T-helper 2 cell (primary cell): ENCODE results near the gene MUC20.
"Not testable (repeated sequence)": the region's sequence is repeated elsewhere in the genome, so short reads cannot be mapped to it uniquely, and the experiment has no call there.

Experiments used
- DNase-seq, 5 experiments: peaks; one replicate each; pipeline versions ENCODE4 v3.0.0 to v3.0.0-alpha.2; 2012 to 2022
- total RNA-seq, 2 donors: gene quantifications; one replicate each; lab custom pipeline; 2026; lab: John Stamatoyannopoulos, UW

The MUC20 gene
- 0.62 to 3.0 reads per million in 2 donors for total RNA-seq

DNA sequence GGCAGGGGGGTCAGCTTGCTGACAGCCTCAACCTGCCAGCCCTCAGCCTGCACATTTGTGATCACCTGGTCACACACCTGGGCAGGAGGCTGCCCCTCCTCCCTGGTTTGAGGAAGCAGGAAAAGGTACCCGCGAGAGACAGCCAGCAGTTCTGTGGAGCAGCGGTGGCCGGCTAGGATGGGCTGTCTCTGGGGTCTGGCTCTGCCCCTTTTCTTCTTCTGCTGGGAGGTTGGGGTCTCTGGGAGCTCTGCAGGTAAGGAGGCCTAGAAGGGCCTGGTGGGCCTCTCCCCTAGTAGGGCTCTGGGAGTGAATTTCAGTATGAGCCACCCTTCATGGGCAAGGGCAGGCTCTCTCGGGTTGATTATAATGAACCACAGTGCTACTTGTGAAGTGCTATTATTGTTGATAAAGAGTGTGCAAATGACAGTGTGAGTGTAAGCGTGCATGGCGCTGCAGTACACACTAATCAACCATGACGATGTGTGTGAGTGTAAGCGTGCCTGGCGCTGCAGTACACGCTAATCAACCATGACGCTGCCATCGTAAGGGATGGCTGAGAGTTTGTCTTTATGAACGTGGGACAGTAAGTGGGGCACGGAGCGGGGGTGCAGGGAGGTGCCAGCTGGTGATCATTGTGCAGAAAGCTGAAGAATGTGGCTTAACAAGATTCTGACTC lies at the start of gene MUC20:
Gene MUC20 (plus strand): TSS at position 148 of the 676 bp plus-strand sequence. CDS start 30 bp downstream, at position 178.
- not testable (repeated sequence) for DNase-seq

GRCh38 chr3:195671283-195671682 lies 49.5 kb upstream of the MUC20 start:
- DNase-seq: not testable (repeated sequence)

DNA sequence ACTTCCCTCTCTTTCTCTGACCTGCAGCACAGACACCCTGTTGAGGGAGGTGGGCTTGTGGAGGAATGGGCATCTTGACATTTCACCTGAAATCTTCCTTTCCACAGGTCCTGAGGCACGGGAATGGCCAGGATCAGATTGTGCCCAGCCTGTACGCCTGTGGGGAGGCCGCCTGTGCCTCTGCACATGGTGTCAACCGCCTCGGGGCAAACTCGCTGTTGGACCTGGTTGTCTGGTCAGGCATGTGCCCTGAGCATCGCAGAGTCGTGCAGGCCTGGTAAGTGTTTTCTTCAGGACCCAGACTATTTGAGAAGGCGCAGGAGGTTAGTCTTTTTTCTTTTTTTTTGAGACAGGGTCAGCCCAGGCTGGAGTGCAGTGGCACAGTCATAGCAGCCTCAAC lies 47.1 kb upstream of the MUC20 start:
- not testable (repeated sequence) for DNase-seq

GRCh38 chr3:195678391-195679015 lies 42.3 kb upstream of the MUC20 start:
- DNase-seq: not testable (repeated sequence)

DNA sequence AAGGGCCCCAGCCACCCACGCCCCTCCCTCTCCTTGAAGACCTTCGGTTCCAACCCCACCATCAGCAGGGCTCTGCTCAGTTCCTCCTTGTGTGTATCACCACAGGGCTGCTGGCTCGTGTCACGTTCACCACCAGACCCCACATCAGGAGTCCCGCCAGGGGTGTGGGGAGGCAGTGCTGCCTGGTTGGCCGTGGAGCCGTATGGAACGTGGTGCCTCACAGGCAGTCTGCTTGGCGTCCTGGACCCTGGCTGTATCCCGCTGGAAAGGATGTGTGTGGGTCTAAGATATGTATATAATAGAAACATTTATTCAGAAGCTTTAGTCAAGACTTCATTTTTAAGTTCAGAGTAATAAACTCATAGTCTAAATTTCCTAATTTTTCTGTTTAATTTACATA lies 40.1 kb upstream of the MUC20 start:
- not testable (repeated sequence) for DNase-seq

- DNase-seq: not testable (repeated sequence)
Observed at GRCh38 chr3:195681458-195682103, 39.2 kb upstream of the MUC20 start.

- DNase-seq: not testable (repeated sequence)
Observed at GRCh38 chr3:195682104-195682742, 38.6 kb upstream of the MUC20 start.

DNA sequence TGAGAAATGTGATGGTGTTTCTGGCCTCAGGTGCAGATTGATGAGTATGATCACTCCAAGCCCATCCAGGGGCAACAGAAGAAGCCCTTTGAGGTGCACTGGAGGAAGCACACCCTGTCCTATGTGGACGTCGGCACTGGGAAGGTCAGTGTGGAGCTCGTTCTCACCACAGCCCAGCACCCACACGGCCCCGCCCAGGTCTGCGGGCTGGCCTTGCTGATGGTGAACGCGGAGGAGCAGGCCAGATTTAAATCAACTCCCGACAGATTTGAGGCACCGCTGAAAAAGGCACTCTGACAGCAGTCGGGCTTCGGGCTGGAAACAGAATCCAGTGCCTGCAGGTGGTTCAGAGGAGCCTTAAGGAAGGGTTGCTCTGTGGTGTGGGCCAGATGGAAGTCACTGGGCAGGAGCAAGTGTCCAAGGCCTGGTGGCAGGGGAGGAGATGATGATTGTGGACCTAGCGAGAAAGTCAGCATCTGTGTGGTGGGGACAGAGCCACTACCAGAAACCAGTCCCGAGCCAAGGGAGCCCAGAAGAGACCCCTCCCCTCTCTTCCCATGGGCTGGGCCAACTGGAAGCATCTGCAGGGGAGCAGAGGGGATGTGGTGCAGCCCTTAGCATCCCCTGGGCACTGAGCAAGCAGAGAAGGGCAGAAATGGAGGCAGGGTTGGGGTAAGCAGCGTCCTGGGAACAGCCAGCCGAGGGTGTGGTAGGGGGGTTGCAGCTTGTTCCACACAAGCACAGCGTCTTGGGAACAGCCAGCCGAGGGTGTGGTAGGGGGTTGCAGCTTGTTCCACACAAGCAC lies 36.9 kb upstream of the MUC20 start:
- not testable (repeated sequence) for DNase-seq

DNA sequence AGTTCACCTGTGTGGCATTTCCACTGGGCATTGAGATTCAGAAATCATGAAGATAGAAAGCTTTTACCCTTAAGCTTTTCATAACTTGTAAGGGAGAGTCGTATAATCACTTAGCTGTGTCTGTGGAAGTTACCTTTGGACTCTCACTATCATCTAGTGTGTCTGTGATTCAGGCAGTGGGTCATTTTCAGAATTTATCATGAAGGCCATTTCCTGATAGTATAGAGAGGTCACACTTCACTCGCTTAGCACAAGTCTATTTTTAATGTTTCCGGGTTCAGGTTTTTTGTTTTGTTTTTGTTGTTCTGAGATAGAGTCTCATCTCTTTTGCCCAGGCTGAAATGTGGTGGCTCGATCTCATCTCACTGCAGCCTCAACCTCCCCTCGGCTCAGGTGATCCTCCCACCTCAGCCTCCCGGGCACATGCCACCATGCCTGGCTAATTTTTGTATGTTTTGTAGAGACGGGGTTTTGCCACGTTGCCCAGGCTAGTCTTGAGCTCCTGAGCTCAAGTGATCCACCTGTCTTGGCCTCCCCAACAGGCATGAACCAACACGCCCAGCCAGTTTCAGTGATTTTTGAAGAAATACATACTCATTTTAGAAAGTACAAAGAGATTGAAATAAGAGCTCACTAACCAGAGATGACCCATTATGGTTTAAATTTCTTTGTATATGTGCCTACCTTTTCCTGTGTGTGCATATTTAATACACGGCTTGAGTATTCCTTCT lies 36.1 kb upstream of the MUC20 start:
- DNase-seq: not testable (repeated sequence)

GRCh38 chr3:195686537-195687208 lies 34.1 kb upstream of the MUC20 start:
- not testable (repeated sequence) for DNase-seq

DNA sequence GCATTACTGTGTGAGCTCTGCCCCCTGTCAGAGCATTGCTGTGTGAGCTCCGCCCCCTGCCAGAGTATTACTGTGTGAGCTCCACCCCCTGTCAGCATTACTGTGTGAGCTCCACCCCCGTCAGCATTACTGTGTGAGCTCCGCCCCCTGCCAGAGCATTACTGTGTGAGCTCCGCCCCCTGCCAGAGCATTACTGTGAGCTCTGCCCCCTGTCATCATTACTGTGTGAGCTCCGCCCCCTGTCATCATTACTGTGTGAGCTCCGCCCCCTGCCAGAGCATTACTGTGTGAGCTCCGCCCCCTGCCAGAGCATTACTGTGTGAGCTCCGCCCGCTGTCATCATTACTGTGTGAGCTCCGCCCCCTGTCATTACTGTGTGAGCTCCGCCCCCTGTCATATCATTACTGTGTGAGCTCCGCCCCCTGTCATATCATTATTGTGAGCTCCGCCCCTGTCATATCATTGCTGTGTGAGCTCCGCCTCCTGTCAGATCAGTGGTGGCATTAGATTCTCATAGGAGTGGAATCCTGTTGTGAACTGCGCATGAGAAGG lies 33.5 kb upstream of the MUC20 start:
- DNase-seq: peak in 4 of 5 experiments; percentile 17 to 70 (median 34)

- DNase-seq: not testable (repeated sequence)
Observed at GRCh38 chr3:195688471-195689183, 32.2 kb upstream of the MUC20 start.

- DNase-seq: not testable (repeated sequence)
Observed at GRCh38 chr3:195689184-195690070, 31.4 kb upstream of the MUC20 start.

- DNase-seq: no peak
Observed at GRCh38 chr3:195690951-195691350, 29.8 kb upstream of the MUC20 start.

DNA sequence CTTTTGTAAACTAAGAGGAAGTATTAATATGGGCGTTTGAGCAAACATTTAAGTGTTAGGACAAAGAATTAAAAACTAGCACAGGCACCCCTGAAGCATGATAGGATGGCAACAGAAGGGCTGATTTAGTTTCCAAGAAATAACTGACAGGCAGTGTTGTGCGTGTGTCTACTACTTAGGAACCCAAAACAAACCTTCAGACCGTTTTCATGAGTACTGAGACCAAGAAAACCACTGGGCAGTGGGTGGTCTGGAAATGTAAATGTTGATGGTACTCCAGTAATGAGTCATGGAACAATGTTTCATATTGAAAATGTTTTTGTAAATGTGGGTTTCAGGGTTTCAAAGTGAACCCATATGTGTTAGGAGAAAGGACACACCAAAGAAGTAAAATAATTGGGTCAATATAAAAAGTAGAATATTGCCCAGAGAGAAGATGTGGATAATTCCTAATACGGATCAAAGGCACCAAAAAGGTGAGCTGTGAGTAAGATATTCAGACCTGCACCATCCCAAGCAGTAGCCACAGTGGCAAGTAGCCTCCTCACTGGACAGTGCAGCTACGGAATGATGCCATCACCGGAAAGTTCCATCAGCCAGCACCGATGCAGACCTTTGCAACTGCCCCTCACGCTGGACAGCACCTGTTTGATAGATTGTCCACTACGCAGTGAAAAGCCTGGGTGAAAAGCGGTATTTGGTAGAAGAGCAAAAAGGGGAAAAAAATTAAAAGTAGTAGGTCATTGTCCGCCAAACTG lies 29.0 kb upstream of the MUC20 start:
- DNase-seq: peak in 1 of 5 experiments; percentile 57

DNA sequence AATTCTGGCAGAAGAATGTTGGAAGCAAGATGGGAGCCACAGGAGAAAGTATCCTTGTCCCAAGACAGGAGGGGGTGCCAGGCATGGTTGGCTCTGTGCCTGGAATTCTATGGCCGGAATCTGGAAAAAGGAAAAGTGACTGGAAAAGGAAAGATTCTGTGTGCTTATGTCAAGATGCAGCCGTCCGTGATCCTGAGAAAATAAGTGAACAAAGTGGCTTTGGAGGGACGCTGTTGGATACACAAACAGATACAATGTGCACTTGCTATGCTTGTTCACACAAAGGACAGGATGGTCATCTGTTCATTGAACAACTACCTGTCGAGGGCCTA lies 28.5 kb upstream of the MUC20 start:
- no peak for DNase-seq

GRCh38 chr3:195692781-195693427 lies 27.9 kb upstream of the MUC20 start:
- no peak for DNase-seq
